OCI-LY7 (cell line): Measurements from ENCODE around the gene PANK3. TPM values are rescaled to one million over a fixed set of nuclear protein-coding genes. Genes with fewer than 3 reads are reported as not detected.

ENCODE experiments used
- BruUV-seq: library from RNA; stranded (reverse); fragments of 400-500 nt; replicated peaks from 2 replicates; lab custom pipeline; 2021; lab: Mats Ljungman, UMichigan
- CTCF ChIA-PET: fragments of 300-600 bp; sonication (Branson Sonifier 250); formaldehyde crosslinking; loops from one replicate; lab custom pipeline; 2022; ENCODE audit warnings: antibody characterized with exemption; ENCODE audit not compliant: unreplicated experiment; lab: Charles Lee
- POLR2A ChIA-PET: fragments of 300-600 bp; sonication (Branson Sonifier 250); formaldehyde crosslinking; loops from one replicate; lab custom pipeline; 2022; ENCODE audit warnings: antibody characterized with exemption; lab: Charles Lee
- DNase-seq: peaks from one replicate; pipeline ENCODE4 v3.0.0-alpha.2; 2015; ENCODE audit warnings: low spot score
- H2AFZ ChIP-seq: fragments of 200-600 bp; sonication (generic), shearing (Covaris generic); 2 replicates; pipeline ENCODE4 v1.6.1; 2014; ENCODE audit warnings: mild to moderate bottlenecking, antibody characterized with exemption, low read length, moderate library complexity
- H3K27ac ChIP-seq: fragments of 200-600 bp; sonication (generic); 2 replicates; pipeline ENCODE4 v1.5.1; 2014; ENCODE audit warnings: mixed run types, low read depth, mild to moderate bottlenecking, moderate library complexity, low read length, inconsistent platforms; ENCODE audit not compliant: poor library complexity, severe bottlenecking
- H3K36me3 ChIP-seq: fragments of 200-600 bp; sonication (generic); 2 replicates; pipeline ENCODE4 v1.6.1; 2014; ENCODE audit warnings: mild to moderate bottlenecking, antibody characterized with exemption, low read length, moderate library complexity, mixed read lengths; ENCODE audit not compliant: insufficient read depth
- H3K4me1 ChIP-seq: fragments of 200-600 bp; sonication (generic); 2 replicates; pipeline ENCODE4 v1.5.1; 2014; ENCODE audit warnings: mild to moderate bottlenecking, low read length; ENCODE audit not compliant: insufficient read depth, poor library complexity, severe bottlenecking
- H3K4me2 ChIP-seq: fragments of 200-600 bp; sonication (generic); 2 replicates; pipeline ENCODE4 v1.6.1; 2014; ENCODE audit warnings: mild to moderate bottlenecking, low read length
- H3K4me3 ChIP-seq: fragments of 200-600 bp; sonication (generic); 2 replicates; pipeline ENCODE4 v1.5.1; 2014; ENCODE audit warnings: mild to moderate bottlenecking, low read depth, low read length; ENCODE audit not compliant: poor library complexity, severe bottlenecking
- H3K79me2 ChIP-seq: fragments of 200-600 bp; sonication (generic); 2 replicates; pipeline ENCODE4 v1.6.1; 2016; ENCODE audit warnings: low read depth, mild to moderate bottlenecking, low read length, moderate library complexity, mixed read lengths; ENCODE audit not compliant: insufficient read depth
- H3K9me2 ChIP-seq: fragments of 200-600 bp; sonication (generic); 2 replicates; pipeline ENCODE4 v1.6.1; 2016; ENCODE audit warnings: mild to moderate bottlenecking, low read length, mixed read lengths; ENCODE audit not compliant: insufficient read depth
- H3K9me3 ChIP-seq: fragments of 200-600 bp; sonication (generic); 2 replicates; pipeline ENCODE4 v1.6.1; 2014; ENCODE audit warnings: mild to moderate bottlenecking, mixed run types, low read length, mixed read lengths
- H4K20me1 ChIP-seq: fragments of 200-600 bp; sonication (generic); 2 replicates; pipeline ENCODE4 v1.6.1; 2014; ENCODE audit warnings: mild to moderate bottlenecking, antibody characterized with exemption, low read length, moderate library complexity, mixed read lengths; ENCODE audit not compliant: insufficient read depth
- CTCF ChIP-seq: fragments of 200-600 bp; sonication (generic); conservative IDR thresholded peaks from 2 replicates; pipeline ENCODE4 v1.5.1; 2014; ENCODE audit warnings: mild to moderate bottlenecking, antibody characterized with exemption, low read length, moderate library complexity, mixed read lengths
- EZH2phosphoT487 ChIP-seq: fragments of 200-600 bp; sonication (generic); IDR thresholded peaks from 2 replicates; pipeline ENCODE4 v1.6.1; 2018; ENCODE audit warnings: low read depth, borderline replicate concordance, mild to moderate bottlenecking, mixed run types, antibody characterized with exemption, low read length, moderate library complexity, mixed read lengths
- intact Hi-C: fragments of 100-400 bp; cut with micrococcal nuclease; formaldehyde crosslinking; loops from one replicate; pipeline ENCODE4 v1.10.0; 2022; ENCODE audit not compliant: unreplicated experiment
- total RNA-seq, 2 experiments: library from RNA; depleted of rRNA in 1 of 2; stranded (reverse); fragments of >200 nt in 1 of 2; shearing (Covaris generic) in 1 of 2; gene quantifications; 2 replicates each; pipeline ENCODE4 v1.2.3, GENCODE V29; 2014 to 2022

The PANK3 gene
- total RNA-seq, 2 experiments from 2014 or later, result 33.9 to 76.6 TPM

- CTCF ChIA-PET, result no interaction called here
- intact Hi-C loops, result no loop called here
These were observed 34.2 kb upstream of the PANK3 start for GRCh38 chr5:168613396-168613795.

DNA sequence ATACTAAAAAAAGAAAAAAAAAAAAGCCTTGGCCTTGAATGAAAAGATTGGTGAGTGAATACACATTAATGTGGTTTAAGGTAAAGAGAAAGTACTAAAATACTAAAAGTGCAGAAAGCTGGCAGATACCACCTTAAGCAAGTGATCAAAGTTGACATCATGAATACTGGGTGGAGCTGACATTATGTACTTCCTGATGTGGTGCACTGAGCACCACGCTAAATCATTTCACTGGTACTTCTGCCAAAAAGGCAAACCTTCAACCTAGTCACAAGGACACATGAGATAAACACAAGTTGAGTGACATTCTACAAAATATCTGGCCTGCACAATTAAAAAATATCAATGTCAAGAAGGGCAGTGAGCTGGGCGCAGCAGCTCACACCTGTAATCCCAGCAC is 33.8 kb upstream of the PANK3 start:
- POLR2A ChIA-PET, result no interaction called here
- Histone ChIP-seq H3K9me2 (no peaks in the 10 kb centered on the region), H3K27ac (no peak overlapping the region), H3K79me2 (no peaks in the 10 kb centered on the region), H3K36me3 (no peaks in the 10 kb centered on the region), H2AFZ (no peak overlapping the region), H3K4me3 (no peak overlapping the region), H4K20me1 (no peaks in the 10 kb centered on the region), H3K4me2 (no peak overlapping the region), H3K4me1 (no peaks in the 10 kb centered on the region), H3K9me3 (no peaks in the 10 kb centered on the region)
- BruUV-seq, result no TSS peak
- no peak for DNase-seq
- intact Hi-C loops, result no loop called here
- no peak for TF ChIP-seq CTCF
- CTCF ChIA-PET, result no interaction called here

More at GRCh38 chr5:168613396-168613795, 34.2 kb upstream of the PANK3 start:
- Histone ChIP-seq H3K4me3 (no peak overlapping the region), H3K27ac (no peak overlapping the region), H4K20me1 (no peaks in the 10 kb centered on the region), H2AFZ (no peak overlapping the region), H3K36me3 (no peaks in the 10 kb centered on the region), H3K9me2 (no peaks in the 10 kb centered on the region), H3K79me2 (no peaks in the 10 kb centered on the region), H3K9me3 (no peaks in the 10 kb centered on the region), H3K4me1 (no peaks in the 10 kb centered on the region), H3K4me2 (no peak overlapping the region)
- TF ChIP-seq EZH2phosphoT487 (no peak), CTCF (no peak)
- POLR2A ChIA-PET, result no interaction called here
- DNase-seq, result no peak
- no TSS peak for BruUV-seq

DNA sequence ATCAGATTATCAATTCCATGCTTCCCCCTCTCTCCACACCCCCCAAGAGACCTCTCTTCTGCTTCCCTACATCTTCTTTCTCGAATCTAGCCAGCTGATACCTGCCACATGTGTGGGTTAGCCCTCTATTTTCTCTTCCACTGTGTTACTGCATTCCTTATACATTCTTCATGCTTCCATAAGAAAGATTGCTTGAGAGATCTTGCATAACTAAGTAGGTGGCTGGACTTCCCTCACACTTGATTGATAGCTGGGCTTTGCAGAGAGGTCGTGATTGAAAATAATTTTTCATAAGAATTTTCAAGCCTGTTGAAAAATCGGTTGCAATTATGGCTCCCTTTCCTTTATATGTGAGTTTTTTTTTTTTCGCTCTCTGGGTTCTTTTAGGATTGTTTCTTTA is 33.0 kb upstream of the PANK3 start:
- intact Hi-C loops, result no loop called here
- CTCF ChIA-PET, result no interaction called here

More for the DNA sequence above, 33.0 kb upstream of the PANK3 start:
- no peaks in the 10 kb centered on the region for H3K4me1 ChIP-seq
- H3K9me3 ChIP-seq, result no peaks in the 10 kb centered on the region
- H3K27ac ChIP-seq, result no peak overlapping the region
- no peaks in the 10 kb centered on the region for H4K20me1 ChIP-seq
- POLR2A ChIA-PET, result interaction anchor here (0.7 kb wide), 1 partner anchor 242 kb away, joined by 3 read pairs; no protein-coding TSS in a partner anchor
- H3K4me3 ChIP-seq, result no peak overlapping the region
- no peak overlapping the region for H2AFZ ChIP-seq
- no peak for TF ChIP-seq CTCF
- no peak for TF ChIP-seq EZH2phosphoT487
- no peaks in the 10 kb centered on the region for H3K36me3 ChIP-seq
- H3K79me2 ChIP-seq, result no peaks in the 10 kb centered on the region
- BruUV-seq, result no TSS peak
- H3K4me2 ChIP-seq, result no peak overlapping the region
- no peak for DNase-seq
- no peaks in the 10 kb centered on the region for H3K9me2 ChIP-seq
